GM21619 (cell line): Measurements from ENCODE around the gene PFKL.

ENCODE experiments used
- ATAC-seq: cut with Tn5 transposase; IDR thresholded peaks from one replicate; pipeline ENCODE4 v1.9.1; 2021; ENCODE audit not compliant: unreplicated experiment

Gene PFKL

GRCh38 chr21:44310628-44311507, 11.0 kb downstream of the PFKL start:
- ATAC-seq = no peak

- no peak for ATAC-seq
Observed at GRCh38 chr21:44312089-44312488, 12.2 kb downstream of the PFKL start.

GRCh38 chr21:44312716-44313115, 12.9 kb downstream of the PFKL start:
- no peak for ATAC-seq

GRCh38 chr21:44313451-44313850, 13.6 kb downstream of the PFKL start:
- no peak for ATAC-seq

GRCh38 chr21:44314128-44314527, 14.3 kb downstream of the PFKL start:
- no peak for ATAC-seq

GRCh38 chr21:44314561-44314960, 14.7 kb downstream of the PFKL start:
- no peak for ATAC-seq

GRCh38 chr21:44315691-44316203, 15.9 kb downstream of the PFKL start:
- no peak for ATAC-seq

GRCh38 chr21:44316277-44316900, 16.5 kb downstream of the PFKL start:
- no peak for ATAC-seq

GRCh38 chr21:44317241-44317782, 17.5 kb downstream of the PFKL start:
- no peak for ATAC-seq

- no peak for ATAC-seq
Observed at GRCh38 chr21:44317871-44318270, 18.0 kb downstream of the PFKL start.

- no peak for ATAC-seq
Observed at GRCh38 chr21:44318489-44319285, 18.8 kb downstream of the PFKL start.

- ATAC-seq = no peak
Observed at GRCh38 chr21:44319407-44320065, 19.7 kb downstream of the PFKL start.

- no peak for ATAC-seq
Observed at GRCh38 chr21:44320847-44321246, 21.0 kb downstream of the PFKL start.

- no peak for ATAC-seq
Observed at GRCh38 chr21:44321846-44322450, 22.1 kb downstream of the PFKL start.

- ATAC-seq = no peak
Observed at GRCh38 chr21:44322621-44323325, 22.9 kb downstream of the PFKL start.

GRCh38 chr21:44323591-44323990, 23.7 kb downstream of the PFKL start:
- ATAC-seq = no peak

GRCh38 chr21:44324106-44324853, 24.4 kb downstream of the PFKL start:
- no peak for ATAC-seq

GRCh38 chr21:44324854-44325107, 24.9 kb downstream of the PFKL start:
- ATAC-seq = no peak
